ENCODE results near the gene NNT. TPM values are rescaled to one million over a fixed set of nuclear protein-coding genes. Genes with fewer than 3 reads are reported as not detected.

NNT gene
- total and polyA plus RNA-seq, 9 of the 15 experiments (the other 6 are each of a cell fraction or from before 2014, with no cell fraction given) = 21.9 to 68.6 (median 42.2) TPM

DNA sequence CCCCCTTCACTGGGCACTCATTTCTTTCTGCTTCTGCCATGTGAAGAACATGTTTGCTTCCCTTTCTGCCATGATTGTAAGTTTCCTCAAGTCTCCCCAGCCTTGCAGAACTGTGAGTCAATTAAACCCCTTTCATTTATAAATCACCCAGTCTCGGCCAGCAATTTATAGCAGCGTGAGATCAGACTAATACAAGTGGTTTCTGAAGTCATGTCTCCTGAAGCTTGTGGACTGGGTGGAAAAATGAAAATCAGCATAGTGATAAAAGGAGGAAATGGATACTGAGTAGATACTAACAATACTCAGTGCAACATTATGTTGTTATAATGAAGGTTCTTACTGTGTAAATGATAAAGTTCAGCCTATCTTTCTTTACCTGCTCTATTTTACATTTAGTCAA is 35.1 kb downstream of the NNT start:
- H3K4me3 ChIP-seq = no peak overlapping the region
- H3K4me2 ChIP-seq (ENCODE audit: insufficient read depth, low read length) = no peak overlapping the region
- no peaks in the 10 kb centered on the region for H4K20me1 ChIP-seq (replicated peaks; ENCODE audit: control insufficient read depth, insufficient read depth, low read length)
- no peaks in the 10 kb centered on the region for H3K79me2 ChIP-seq (ENCODE audit: control insufficient read depth, insufficient read depth, low read length)
- H3K4me1 ChIP-seq (replicated peaks in 1 of 2; ENCODE audit: control insufficient read depth in 2 of 2, insufficient read depth in 2 of 2, low read length in 2 of 2) = no peaks in the 10 kb centered on the region
- H3K9me3 ChIP-seq (replicated peaks; ENCODE audit: control insufficient read depth, insufficient read depth, low read depth, low read length) = no peaks in the 10 kb centered on the region
- H3K9me1 ChIP-seq (ENCODE audit: control insufficient read depth, insufficient read depth, low read length) = no peaks in the 10 kb centered on the region
- H3K9ac ChIP-seq (ENCODE audit: insufficient read depth in 1 of 2, low read depth in 2 of 2, low read length in 2 of 2) = no peak overlapping the region
- POLR2A ChIA-PET = interaction anchor here (0.9 to 1.1 kb wide), 2 partner anchors 14 to 15 kb away, joined by 3 read pairs; no protein-coding TSS in a partner anchor
- DNase-seq (ENCODE audit: extremely low read depth in 1 of 4, low spot score in 3 of 4) (no peak), ATAC-seq (no peak), FAIRE-seq (no peak)
- intact Hi-C loops (cut with micrococcal nuclease) = no loop called here
- no TSS peak for BruUV-seq (replicated peaks)
- no peaks in the 10 kb centered on the region for H3K27me3 ChIP-seq (ENCODE audit: control insufficient read depth in 2 of 2, insufficient read depth in 2 of 2, low read length in 2 of 2)
- WGBS (ENCODE audit: insufficient coverage, low coverage, missing lambda C conversion rate) = 83% methylated on average over 2 of the region's 2 CpGs
- CTCF ChIA-PET (ENCODE audit: low intra/inter-chr PET ratio) = no interaction called here
- no peak for TF ChIP-seq ZNF780A (CRISPR knock-in tag; IDR thresholded peaks at IDR 0.05)
- TF ChIP-seq PTTG1 (tag; IDR thresholded peaks at IDR 0.05; ENCODE audit: low read depth) = no peak
- no peak for TF ChIP-seq CEBPB (tag; IDR thresholded peaks at IDR 0.05)
- no peak for TF ChIP-seq ARHGAP35 (IDR thresholded peaks at IDR 0.05; ENCODE audit: partially characterized antibody)
- no peak for TF ChIP-seq ELF1 (tag; IDR thresholded peaks at IDR 0.05)
- no peak overlapping the region for H2AFZ ChIP-seq (ENCODE audit: low read depth, low read length)
- no peak overlapping the region for H3K27ac ChIP-seq (ENCODE audit: extremely low read depth, low read depth, low read length)
- in situ Hi-C loops (cut with MboI) = no loop called here
- peaks cover 23% of the 10 kb centered on the region; the same call in 1 of the 3 replicates for H3K36me3 ChIP-seq (ENCODE audit: control insufficient read depth, insufficient read depth, low read length)

DNA sequence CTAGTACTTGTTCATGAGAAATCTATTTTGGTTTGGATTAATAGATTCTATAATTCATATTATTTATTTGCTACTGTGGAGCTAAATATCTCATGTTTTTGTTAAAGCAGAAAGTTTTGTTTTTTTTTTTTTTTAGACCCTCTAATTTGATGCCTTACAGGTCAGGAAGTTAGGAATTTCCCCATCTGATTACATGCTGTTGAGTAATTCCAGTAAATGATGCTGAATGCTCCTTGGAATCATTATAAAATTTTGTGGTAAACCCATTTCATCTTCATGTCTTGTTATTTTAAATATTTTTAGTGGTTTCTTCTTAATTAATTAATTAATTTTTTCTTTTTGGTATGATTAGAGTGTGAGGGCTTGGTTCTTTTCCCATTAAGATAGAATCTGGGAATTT is 35.6 kb downstream of the NNT start:
- Histone ChIP-seq H3K9ac (ENCODE audit: insufficient read depth in 1 of 2, low read depth in 2 of 2, low read length in 2 of 2) (no peak overlapping the region), H3K9me3 (replicated peaks; ENCODE audit: control insufficient read depth, insufficient read depth, low read depth, low read length) (no peaks in the 10 kb centered on the region), H3K4me3 (no peak overlapping the region), H3K4me1 (replicated peaks in 1 of 2; ENCODE audit: control insufficient read depth in 2 of 2, insufficient read depth in 2 of 2, low read length in 2 of 2) (no peaks in the 10 kb centered on the region), H4K20me1 (replicated peaks; ENCODE audit: control insufficient read depth, insufficient read depth, low read length) (no peaks in the 10 kb centered on the region), H3K27me3 (ENCODE audit: control insufficient read depth in 2 of 2, insufficient read depth in 2 of 2, low read length in 2 of 2) (no peaks in the 10 kb centered on the region), H3K4me2 (ENCODE audit: insufficient read depth, low read length) (no peak overlapping the region), H3K27ac (ENCODE audit: extremely low read depth, low read depth, low read length) (no peak overlapping the region), H2AFZ (ENCODE audit: low read depth, low read length) (no peak overlapping the region), H3K36me3 (ENCODE audit: control insufficient read depth, insufficient read depth, low read length) (peaks cover 19% of the 10 kb centered on the region; the same call in 1 of the 3 replicates), H3K79me2 (ENCODE audit: control insufficient read depth, insufficient read depth, low read length) (no peaks in the 10 kb centered on the region), H3K9me1 (ENCODE audit: control insufficient read depth, insufficient read depth, low read length) (no peaks in the 10 kb centered on the region)
- no TSS peak for BruUV-seq (replicated peaks)
- intact Hi-C loops (cut with micrococcal nuclease) = no loop called here
- in situ Hi-C loops (cut with MboI) = no loop called here
- ChIA-PET CTCF (ENCODE audit: low intra/inter-chr PET ratio) (no interaction called here), POLR2A (interaction anchor here (0.9 to 1.1 kb wide), 3 partner anchors 12 to 15 kb away, joined by 3 to 4 read pairs (median 3); no protein-coding TSS in a partner anchor)
- ATAC-seq (no peak), FAIRE-seq (no peak), DNase-seq (ENCODE audit: extremely low read depth in 1 of 4, low spot score in 3 of 4) (no peak)
- no peak for TF ChIP-seq ZNF699 (CRISPR knock-in tag; IDR thresholded peaks at IDR 0.05; ENCODE audit: insufficient replicate concordance)
- TF ChIP-seq, protein P1, sequence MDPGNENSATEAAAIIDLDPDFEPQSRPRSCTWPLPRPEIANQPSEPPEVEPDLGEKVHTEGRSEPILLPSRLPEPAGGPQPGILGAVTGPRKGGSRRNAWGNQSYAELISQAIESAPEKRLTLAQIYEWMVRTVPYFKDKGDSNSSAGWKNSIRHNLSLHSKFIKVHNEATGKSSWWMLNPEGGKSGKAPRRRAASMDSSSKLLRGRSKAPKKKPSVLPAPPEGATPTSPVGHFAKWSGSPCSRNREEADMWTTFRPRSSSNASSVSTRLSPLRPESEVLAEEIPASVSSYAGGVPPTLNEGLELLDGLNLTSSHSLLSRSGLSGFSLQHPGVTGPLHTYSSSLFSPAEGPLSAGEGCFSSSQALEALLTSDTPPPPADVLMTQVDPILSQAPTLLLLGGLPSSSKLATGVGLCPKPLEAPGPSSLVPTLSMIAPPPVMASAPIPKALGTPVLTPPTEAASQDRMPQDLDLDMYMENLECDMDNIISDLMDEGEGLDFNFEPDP (CRISPR knock-in tag; IDR thresholded peaks at IDR 0.05) = no peak
- no peak for TF ChIP-seq PTRF (tag; IDR thresholded peaks at IDR 0.05)
- no peak for TF ChIP-seq PTBP1 (IDR thresholded peaks at IDR 0.05; ENCODE audit: low read depth, low read length)
- no peak for TF ChIP-seq FOXP4 (CRISPR knock-in tag; IDR thresholded peaks at IDR 0.05; ENCODE audit: borderline replicate concordance)
- TF ChIP-seq ZNF354B (CRISPR knock-in tag; IDR thresholded peaks at IDR 0.05) = no peak
- no peak for TF ChIP-seq ZNF766 (CRISPR knock-in tag; conservative IDR thresholded peaks at IDR 0.05)
- TF ChIP-seq EP400 (IDR thresholded peaks at IDR 0.05) = no peak
- no peak for TF ChIP-seq ZNF316 (IDR thresholded peaks at IDR 0.05)

Data from K562 (cell line).